Liver (tissue), 9 donors: ENCODE measurements around the gene WWOX. TPM values are rescaled to one million over a fixed set of nuclear protein-coding genes. Genes with fewer than 3 reads are reported as not detected.

Experiments
- DNase-seq: peaks from one replicate; pipeline ENCODE4 v3.0.0-alpha.2; 2017; ENCODE audit warnings: low spot score
- H3K27ac ChIP-seq, 2 donors: one replicate each; pipeline ENCODE4 v1.7.0; 2013; ENCODE audit warnings: inconsistent platforms in 2 of 2, low read length in 2 of 2, control low read depth in 1 of 2, low read depth in 1 of 2, mild to moderate bottlenecking in 1 of 2
- H3K27me3 ChIP-seq, 4 donors: one replicate each; pipeline versions ENCODE4 v1.6.1 to v1.7.0; 2013; ENCODE audit warnings: low read length in 3 of 4, inconsistent platforms in 1 of 4, mild to moderate bottlenecking in 1 of 4, moderate library complexity in 1 of 4; ENCODE audit not compliant: control insufficient read depth in 4 of 4, insufficient read depth in 4 of 4
- H3K36me3 ChIP-seq, 4 donors: one replicate each; pipeline versions ENCODE4 v1.6.1 to v1.7.0; 2013; ENCODE audit warnings: low read length in 3 of 4, mild to moderate bottlenecking in 3 of 4, low read depth in 1 of 4, moderate library complexity in 1 of 4; ENCODE audit not compliant: control insufficient read depth in 4 of 4, insufficient read depth in 3 of 4
- H3K4me1 ChIP-seq, 4 donors: one replicate each; pipeline versions ENCODE4 v1.6.1 to v1.7.0; 2013; ENCODE audit warnings: low read length in 3 of 4, mild to moderate bottlenecking in 3 of 4, moderate library complexity in 1 of 4; ENCODE audit not compliant: control insufficient read depth in 4 of 4, insufficient read depth in 4 of 4
- H3K4me3 ChIP-seq, 3 donors: one replicate each; pipeline versions ENCODE4 v1.6.1 to v1.7.0; 2013; ENCODE audit warnings: low read length in 3 of 3, control low read depth in 1 of 3, low read depth in 1 of 3, mild to moderate bottlenecking in 1 of 3
- H3K9ac ChIP-seq, 2 donors: one replicate each; pipeline ENCODE4 v1.7.0; 2013; ENCODE audit warnings: low read length in 2 of 2, mild to moderate bottlenecking in 2 of 2, moderate library complexity in 2 of 2, control low read depth in 1 of 2, low read depth in 1 of 2
- H3K9me3 ChIP-seq, 4 donors: one replicate each; pipeline versions ENCODE4 v1.6.1 to v1.7.0; 2013; ENCODE audit warnings: low read length in 3 of 4; ENCODE audit not compliant: control insufficient read depth in 4 of 4
- ATF3 ChIP-seq: IDR thresholded peaks from 2 replicates; pipeline ENCODE4 v1.6.1; 2016; ENCODE audit warnings: antibody characterized with exemption
- CTCF ChIP-seq: fragments of 150-350 bp; IDR thresholded peaks from 2 replicates; pipeline ENCODE4 v1.5.1; 2017; ENCODE audit warnings: improper control_type of control experiment, low read depth, low read length; ENCODE audit not compliant: missing input control
- EGR1 ChIP-seq, 2 donors: IDR thresholded peaks; 2 replicates each; pipeline ENCODE4 v1.6.1; 2016 to 2018; ENCODE audit warnings: antibody characterized with exemption in 2 of 2, low read depth in 2 of 2
- FOXA1 ChIP-seq: IDR thresholded peaks from 2 replicates; pipeline ENCODE4 v1.6.1; 2016; ENCODE audit warnings: antibody characterized with exemption
- FOXA2 ChIP-seq: IDR thresholded peaks from 2 replicates; pipeline ENCODE4 v1.6.1; 2016; ENCODE audit warnings: antibody characterized with exemption
- GABPA ChIP-seq, 2 donors: IDR thresholded peaks in 1 of 2; conservative IDR thresholded peaks in 1 of 2; 2 replicates each; pipeline ENCODE4 v1.6.1; 2016; ENCODE audit warnings: antibody characterized with exemption in 2 of 2, mild to moderate bottlenecking in 1 of 2, moderate library complexity in 1 of 2
- HNF4A ChIP-seq, 2 donors: conservative IDR thresholded peaks; 2 replicates each; pipeline ENCODE4 v1.6.1; 2016; ENCODE audit warnings: antibody characterized with exemption in 2 of 2, mild to moderate bottlenecking in 2 of 2
- HNF4G ChIP-seq: IDR thresholded peaks from 2 replicates; pipeline ENCODE4 v1.6.1; 2016; ENCODE audit warnings: antibody characterized with exemption
- JUND ChIP-seq, 2 donors: IDR thresholded peaks; 2 replicates each; pipeline ENCODE4 v1.6.1; 2016; ENCODE audit warnings: antibody characterized with exemption in 2 of 2
- MAX ChIP-seq: IDR thresholded peaks from 2 replicates; pipeline ENCODE4 v1.6.1; 2016; ENCODE audit warnings: antibody characterized with exemption
- NR2F2 ChIP-seq: IDR thresholded peaks from 2 replicates; pipeline ENCODE4 v1.6.1; 2016; ENCODE audit warnings: antibody characterized with exemption
- RAD21 ChIP-seq, 2 donors: IDR thresholded peaks; 2 replicates each; pipeline ENCODE4 v1.6.1; 2016; ENCODE audit warnings: antibody characterized with exemption in 2 of 2, mild to moderate bottlenecking in 2 of 2
- REST ChIP-seq: IDR thresholded peaks from 2 replicates; pipeline ENCODE4 v1.6.1; 2016; ENCODE audit warnings: antibody characterized with exemption, mild to moderate bottlenecking
- RXRA ChIP-seq, 2 donors: IDR thresholded peaks; 2 replicates each; pipeline ENCODE4 v1.6.1; 2017 to 2018; ENCODE audit warnings: antibody characterized with exemption in 2 of 2, mild to moderate bottlenecking in 1 of 2
- SP1 ChIP-seq: IDR thresholded peaks from 2 replicates; pipeline ENCODE4 v1.6.1; 2018; ENCODE audit warnings: antibody characterized with exemption, mild to moderate bottlenecking
- TAF1 ChIP-seq: conservative IDR thresholded peaks from 2 replicates; pipeline ENCODE4 v1.6.1; 2016; ENCODE audit warnings: antibody characterized with exemption, mild to moderate bottlenecking
- YY1 ChIP-seq: IDR thresholded peaks from 2 replicates; pipeline ENCODE4 v1.6.1; 2016; ENCODE audit warnings: antibody characterized with exemption, mild to moderate bottlenecking
- ZBTB33 ChIP-seq: IDR thresholded peaks from 2 replicates; pipeline ENCODE4 v1.6.1; 2016; ENCODE audit warnings: antibody characterized with exemption
- WGBS: extraction: QIAGEN DNeasy Blood & Tissue Kit; methylation state at CpG from one replicate; pipeline ENCODE4 v1.1.7; 2013; 5-methylcytosine and 5-hydroxymethylcytosine counted together
- polyA plus RNA-seq, 2 donors: library from polyadenylated mRNA; stranded (reverse) in 1 of 2; unstranded in 1 of 2; fragments of 200-250 nt in 1 of 2; fragments of >200 nt in 1 of 2; fragmentation: Nextera tagmentation in 1 of 2; extraction: Ambion mirVana in 1 of 2; gene quantifications; one replicate each; pipeline versions ENCODE4 v1.2.1 to v1.2.3, GENCODE V29; 2013 to 2015
- total RNA-seq, 2 donors: library from RNA; depleted of rRNA; stranded (reverse); fragments of >200 nt; gene quantifications; one replicate each; pipeline ENCODE4 v1.2.3, GENCODE V29; 2014
- donor health status: healthy.
- donor health status: healthy.
- donor health status: healthy.
- donor health status: healthy.
- donor health status: healthy.

WWOX gene
- total RNA-seq (10 to 100 TPM; 17.5 to 46.0 TPM), polyA plus RNA-seq (10 to 100 TPM in 1 of 2 donors, 1 to 10 TPM in 1; 9.8 to 13.1 TPM)

GRCh38 chr16:78099271-78100111 lies at the start of gene WWOX:
WWOX (plus strand) TSS chr16:78099654.
- H3K9ac ChIP-seq = peak within 1 kb of the TSS; percentile 42 to 83
- TF ChIP-seq RXRA (IDR thresholded peaks at IDR 0.05) (peak; percentile 36 to 56), TAF1 (no peak), ATF3 (peak; percentile 17), FOXA1 (no peak), YY1 (peak; percentile 91), SP1 (peak; percentile 88), FOXA2 (no peak), RAD21 (IDR thresholded peaks at IDR 0.05) (peak; percentile 9 to 42), REST (no peak), JUND (IDR thresholded peaks at IDR 0.05) (no peak), HNF4A (conservative IDR thresholded peaks at IDR 0.05) (peak; percentile 19 to 23), HNF4G (no peak), GABPA (IDR thresholded peaks at IDR 0.05 in 1 of 2, conservative IDR thresholded peaks at IDR 0.05 in 1 of 2) (peak in 1 of 2 donors; percentile 75), CTCF (peak; percentile 24), NR2F2 (peak; percentile 45), ZBTB33 (peak; percentile 97), MAX (peak; percentile 72), EGR1 (IDR thresholded peaks at IDR 0.05; ENCODE audit: low read depth in 2 of 2) (no peak)
- peaks cover 5 to 13% (median 9%) of the 10 kb centered on the region in 4 donors for H3K4me1 ChIP-seq
- H3K27ac ChIP-seq = peak within 1 kb of the TSS; percentile 66 to 87
- H3K4me3 ChIP-seq = peak within 1 kb of the TSS; percentile 78 to 82 (median 79)
- DNase-seq = peak; percentile 91
- H3K9me3 ChIP-seq = no peaks in the 10 kb centered on the region
- no peaks in the 10 kb centered on the region for H3K36me3 ChIP-seq
- under 1% methylated on average over 84 of the region's 84 CpGs for WGBS
- no peaks in the 10 kb centered on the region for H3K27me3 ChIP-seq
